Left lobe of liver (tissue), 2 donors: ENCODE results near the gene MOV10. TPM values are rescaled to one million over a fixed set of nuclear protein-coding genes. Genes with fewer than 3 reads are reported as not detected.
A peak's percentile ranks its signal among the peaks of the same experiment; 100 is the strongest.
"Not testable (repeated sequence)": the region's sequence is repeated elsewhere in the genome, so short reads cannot be mapped to it uniquely, and the experiment has no call there.

Source experiments
- ATAC-seq: fragments of 200-7000 bp; cut with Tn5 transposase; one replicate; pipeline ENCODE4 v1.9.1; 2020; ENCODE audit warnings: mild to moderate bottlenecking, moderate library complexity
- DNase-seq: peaks from one replicate; pipeline ENCODE4 v3.0.0-alpha.2; 2020; ENCODE audit warnings: low spot score
- total RNA-seq: library from RNA; stranded (reverse); gene quantifications from one replicate; pipeline ENCODE4 v1.2.1, GENCODE V29; 2021
- donor health status: DM: no; HTN: no; CAD: no; lungs with moderate emphysema.
- donor health status: DM: no; HTN: yes; CAD: no.

The MOV10 gene
- total RNA-seq, 1 donor from 2014 or later = 44.3 TPM

GRCh38 chr1:112729011-112729410 lies 54.6 kb downstream of the MOV10 start:
- ATAC-seq, DNase-seq: not testable (repeated sequence)

- ATAC-seq (no peak), DNase-seq (no peak)
These were observed 55.5 kb downstream of the MOV10 start for GRCh38 chr1:112729909-112730308.

GRCh38 chr1:112731451-112731850 lies 57.0 kb downstream of the MOV10 start:
- DNase-seq (no peak), ATAC-seq (no peak)

- ATAC-seq = no peak
These were observed 61.3 kb downstream of the MOV10 start for GRCh38 chr1:112735752-112736151.

GRCh38 chr1:112737573-112737972 lies 63.1 kb downstream of the MOV10 start:
- no peak for DNase-seq
- no peak for ATAC-seq

More at GRCh38 chr1:112735752-112736151, 61.3 kb downstream of the MOV10 start:
- DNase-seq = no peak

- DNase-seq (no peak), ATAC-seq (no peak)
These were observed 68.9 kb downstream of the MOV10 start for GRCh38 chr1:112743174-112744008.

GRCh38 chr1:112744009-112744578 lies 69.6 kb downstream of the MOV10 start:
- no peak for DNase-seq
- ATAC-seq = peak; percentile 26

GRCh38 chr1:112748396-112748795 lies 73.9 kb downstream of the MOV10 start:
- ATAC-seq = no peak
- no peak for DNase-seq

Other genes starting within 250 kb of the MOV10 start
- gene WNT2B, start 165.7 kb upstream of the MOV10 start, total RNA-seq = 0.40 TPM
- gene ST7L, start 55.5 kb upstream of the MOV10 start, total RNA-seq = 6.2 TPM
- 32.8 TPM for gene CAPZA1, start 54.8 kb upstream of the MOV10 start, total RNA-seq
- 55.3 TPM for gene RHOC, start 32.5 kb downstream of the MOV10 start, total RNA-seq
- gene PPM1J, start 40.7 kb downstream of the MOV10 start, total RNA-seq = 0.33 TPM